Measurements from ENCODE around the gene HLA-DPB1.

The HLA-DPB1 gene

DNA sequence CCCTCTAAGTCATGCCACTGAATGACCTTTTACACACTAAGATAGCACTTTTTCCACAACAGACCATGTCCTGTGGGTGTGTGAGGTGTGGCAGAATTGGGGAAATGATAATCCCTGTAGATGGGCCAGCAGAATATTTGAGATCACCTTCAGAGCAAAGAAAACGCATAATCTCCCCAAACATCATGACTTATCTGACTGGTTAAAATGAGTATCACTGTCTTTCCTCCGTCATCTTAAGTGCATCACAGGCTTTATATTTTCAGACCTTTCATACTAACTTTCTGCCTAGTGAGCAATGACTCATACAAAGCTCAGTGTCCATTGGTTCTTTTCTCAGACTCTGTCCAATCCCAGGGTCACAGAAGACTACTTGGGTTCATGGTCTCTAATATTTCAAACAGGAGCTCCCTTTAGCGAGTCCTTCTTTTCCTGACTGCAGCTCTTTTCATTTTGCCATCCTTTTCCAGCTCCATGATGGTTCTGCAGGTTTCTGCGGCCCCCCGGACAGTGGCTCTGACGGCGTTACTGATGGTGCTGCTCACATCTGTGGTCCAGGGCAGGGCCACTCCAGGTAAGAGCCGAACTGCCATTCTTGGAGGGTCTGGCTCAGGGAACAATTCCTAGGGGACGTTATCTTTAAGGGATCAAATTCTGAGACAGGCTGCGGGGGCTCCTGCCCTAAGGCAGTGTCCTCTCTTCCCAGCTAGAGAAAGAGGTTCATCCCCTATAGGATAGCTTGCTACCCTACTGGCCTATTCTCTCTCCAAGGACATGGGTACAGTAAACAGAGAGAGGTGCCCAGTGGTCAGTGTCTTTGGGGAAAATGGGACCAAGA, at the start of gene HLA-DPB1:
TSS of gene HLA-DPB1 (plus strand) at position 423 of the 838 bp plus-strand sequence. CDS start at position 475, 52 bp downstream.
- no peak within 1 kb of the TSS for H3K4me3 ChIP-seq (ENCODE audit: low read depth, low read length)
- DNase-seq (ENCODE audit: low read depth), result peak; percentile 18
- TF ChIP-seq, protein P1, sequence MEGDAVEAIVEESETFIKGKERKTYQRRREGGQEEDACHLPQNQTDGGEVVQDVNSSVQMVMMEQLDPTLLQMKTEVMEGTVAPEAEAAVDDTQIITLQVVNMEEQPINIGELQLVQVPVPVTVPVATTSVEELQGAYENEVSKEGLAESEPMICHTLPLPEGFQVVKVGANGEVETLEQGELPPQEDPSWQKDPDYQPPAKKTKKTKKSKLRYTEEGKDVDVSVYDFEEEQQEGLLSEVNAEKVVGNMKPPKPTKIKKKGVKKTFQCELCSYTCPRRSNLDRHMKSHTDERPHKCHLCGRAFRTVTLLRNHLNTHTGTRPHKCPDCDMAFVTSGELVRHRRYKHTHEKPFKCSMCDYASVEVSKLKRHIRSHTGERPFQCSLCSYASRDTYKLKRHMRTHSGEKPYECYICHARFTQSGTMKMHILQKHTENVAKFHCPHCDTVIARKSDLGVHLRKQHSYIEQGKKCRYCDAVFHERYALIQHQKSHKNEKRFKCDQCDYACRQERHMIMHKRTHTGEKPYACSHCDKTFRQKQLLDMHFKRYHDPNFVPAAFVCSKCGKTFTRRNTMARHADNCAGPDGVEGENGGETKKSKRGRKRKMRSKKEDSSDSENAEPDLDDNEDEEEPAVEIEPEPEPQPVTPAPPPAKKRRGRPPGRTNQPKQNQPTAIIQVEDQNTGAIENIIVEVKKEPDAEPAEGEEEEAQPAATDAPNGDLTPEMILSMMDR (IDR thresholded peaks at IDR 0.05; ENCODE audit: control insufficient read depth, extremely low read depth, insufficient read depth), result no peak

DNA sequence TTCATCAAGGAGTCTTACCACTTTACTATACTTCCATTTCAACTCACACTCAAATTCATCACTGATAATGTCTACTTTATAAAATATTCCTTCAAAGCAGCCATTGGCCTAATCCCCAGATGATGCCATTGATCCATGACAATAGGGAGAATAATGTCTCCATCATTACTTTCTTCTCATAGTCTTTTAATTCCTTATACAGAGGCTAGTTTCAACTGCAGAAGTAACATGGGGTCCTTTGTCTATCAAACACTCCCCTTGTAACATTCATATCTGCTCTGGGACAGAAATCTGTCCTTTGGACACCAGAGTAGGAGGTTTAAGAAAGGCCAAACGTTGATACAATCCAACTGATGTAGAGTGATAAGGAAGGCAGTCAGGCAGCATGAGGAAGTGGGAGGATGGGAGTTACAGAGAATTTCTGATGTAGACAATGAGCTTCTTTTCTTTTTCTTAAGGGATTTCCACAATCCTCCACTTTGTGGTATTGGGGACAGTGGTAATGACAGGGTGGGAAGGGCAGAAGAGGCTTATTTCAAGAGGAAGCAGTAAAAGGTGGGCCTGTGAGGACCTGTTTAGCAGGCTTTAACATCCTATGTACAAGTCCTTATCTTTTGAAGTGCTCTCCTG, 47.5 kb upstream of the HLA-DPB1 start:
- DNase-seq (ENCODE audit: low read depth), result no peak
- TF ChIP-seq, protein P1 (IDR thresholded peaks at IDR 0.05; ENCODE audit: control insufficient read depth, extremely low read depth, insufficient read depth), result no peak
- H3K4me3 ChIP-seq (ENCODE audit: low read depth, low read length), result no peak overlapping the region

DNA sequence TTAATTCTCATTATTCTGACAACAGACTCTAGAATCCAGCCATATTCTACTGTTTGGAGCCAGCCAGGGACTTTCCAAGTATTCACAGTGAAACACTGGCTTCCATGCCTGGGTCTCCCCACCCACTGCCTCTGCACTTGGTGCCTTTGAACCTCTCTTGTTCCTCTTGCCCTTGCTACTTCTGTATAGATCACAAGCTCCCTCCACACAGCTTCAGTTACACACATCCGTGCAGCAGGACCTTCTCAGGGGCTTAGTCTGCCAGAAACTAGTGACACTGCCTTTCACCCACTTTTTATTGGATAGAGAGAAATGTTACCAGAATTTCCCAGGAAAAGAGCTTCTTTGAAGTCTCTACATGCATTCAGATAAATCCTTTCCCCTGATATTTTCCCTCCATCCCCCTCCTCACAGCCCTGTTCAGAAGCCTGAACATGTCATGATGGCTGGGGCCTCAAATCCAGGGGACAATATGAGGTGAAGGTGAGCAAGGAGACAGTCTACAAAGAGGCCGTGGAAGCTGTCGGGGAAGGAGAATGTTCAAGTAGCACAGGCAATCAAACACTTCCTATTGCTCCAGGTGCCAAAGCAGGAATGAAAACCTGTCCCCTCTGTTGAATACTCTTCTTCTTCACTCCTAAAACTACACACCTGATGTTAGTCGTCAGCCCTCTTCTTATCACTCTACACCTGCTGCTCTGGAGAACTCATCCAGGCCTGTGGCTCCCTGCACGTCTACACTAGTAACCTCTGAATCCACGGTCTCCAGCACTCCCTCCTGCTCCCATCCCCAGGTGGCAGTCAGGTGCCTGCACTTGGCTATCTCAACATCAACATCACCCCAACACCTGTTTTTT, 46.2 kb upstream of the HLA-DPB1 start:
- no peak for DNase-seq (ENCODE audit: low read depth)
- TF ChIP-seq, protein P1 (IDR thresholded peaks at IDR 0.05; ENCODE audit: control insufficient read depth, extremely low read depth, insufficient read depth), result no peak
- no peak overlapping the region for H3K4me3 ChIP-seq (ENCODE audit: low read depth, low read length)

DNA sequence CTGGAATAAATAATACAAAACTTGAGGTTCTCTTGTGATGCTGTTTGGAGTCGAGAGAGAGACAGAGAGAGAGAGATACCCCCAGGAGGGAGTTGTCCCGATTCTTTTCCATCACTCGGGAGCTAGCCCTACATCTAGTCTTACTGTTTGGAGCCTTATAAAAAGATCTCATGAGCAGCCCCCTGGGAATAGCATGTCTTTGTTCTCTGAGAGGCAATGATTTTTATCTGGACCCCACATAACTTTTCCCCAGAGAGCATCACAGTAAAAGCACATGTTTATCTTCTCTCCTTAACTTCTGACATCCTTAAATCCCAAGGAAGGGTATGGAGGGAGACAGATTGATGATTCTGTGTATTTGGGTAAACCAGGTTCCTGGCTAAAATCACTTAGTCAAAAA, 45.5 kb upstream of the HLA-DPB1 start:
- TF ChIP-seq, protein P1 (IDR thresholded peaks at IDR 0.05; ENCODE audit: control insufficient read depth, extremely low read depth, insufficient read depth), result no peak
- no peak for DNase-seq (ENCODE audit: low read depth)
- no peak overlapping the region for H3K4me3 ChIP-seq (ENCODE audit: low read depth, low read length)

DNA sequence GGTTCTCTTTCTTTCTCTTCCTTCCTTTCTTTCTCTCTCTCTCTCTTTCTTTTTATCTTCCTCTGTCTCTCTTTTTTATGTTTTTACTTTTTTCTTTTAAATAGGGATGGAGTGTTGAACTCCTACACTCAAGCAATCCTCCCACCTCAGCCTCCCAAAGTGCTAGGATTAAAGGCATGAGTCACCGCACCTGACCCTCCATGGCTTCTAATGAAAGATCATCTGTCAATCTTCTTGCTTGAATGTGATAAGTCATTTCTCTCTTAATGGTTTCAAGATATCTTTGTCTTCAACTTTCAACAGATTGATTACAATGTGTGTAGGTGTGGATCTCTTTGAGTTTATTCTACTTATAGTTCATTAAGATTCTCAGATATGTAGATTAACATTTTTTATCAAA, 41.2 kb upstream of the HLA-DPB1 start:
- no peak for DNase-seq (ENCODE audit: low read depth)
- H3K4me3 ChIP-seq (ENCODE audit: low read depth, low read length), result no peak overlapping the region
- TF ChIP-seq, protein P1 (IDR thresholded peaks at IDR 0.05; ENCODE audit: control insufficient read depth, extremely low read depth, insufficient read depth), result no peak

DNA sequence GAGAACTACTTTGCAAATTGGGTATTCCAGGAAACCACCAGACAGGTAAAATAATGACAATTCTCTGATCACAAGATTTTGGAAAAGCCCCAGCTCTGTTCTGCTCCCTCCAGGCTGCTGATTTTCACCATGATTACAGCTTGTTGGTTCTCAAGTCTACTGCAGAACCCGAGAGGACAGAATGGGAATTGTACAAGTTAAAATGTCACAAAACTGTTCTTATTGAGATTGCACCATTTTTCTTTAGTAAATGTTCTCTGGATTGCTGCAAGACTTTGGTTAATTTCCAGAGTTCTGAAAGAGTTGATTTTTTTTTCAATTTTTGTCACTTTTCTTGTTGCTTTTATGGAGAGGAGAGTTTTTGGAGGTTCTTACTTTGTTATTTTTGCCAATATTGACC, 39.3 kb upstream of the HLA-DPB1 start:
- TF ChIP-seq, protein P1 (IDR thresholded peaks at IDR 0.05; ENCODE audit: control insufficient read depth, extremely low read depth, insufficient read depth), result no peak
- H3K4me3 ChIP-seq (ENCODE audit: low read depth, low read length), result no peak overlapping the region
- DNase-seq (ENCODE audit: low read depth), result no peak

Measured in LNCaP clone FGC (cell line).